GM12878 (cell line): ENCODE measurements around the gene PAPLN. TPM values are rescaled to one million over a fixed set of nuclear protein-coding genes. Genes with fewer than 3 reads are reported as not detected.

Experiments
- ATAC-seq: fragments of 200-7000 bp; cut with Tn5 transposase; 3 replicates; pipeline ENCODE4 v1.9.1; 2020; ENCODE audit warnings: mild to moderate bottlenecking, moderate library complexity
- BruUV-seq: library from RNA; stranded (reverse); fragments of 400-500 nt; replicated peaks from 2 replicates; lab custom pipeline; 2021; lab: Mats Ljungman, UMichigan
- CTCF ChIA-PET: fragments of 300-600 bp; sonication (Branson Sonifier 250); formaldehyde crosslinking; extraction: SDS; loops from one replicate; lab custom pipeline; 2021; ENCODE audit warnings: inconsistent platforms; lab: Yijun Ruan, JAX
- POLR2A ChIA-PET: fragments of 350-600 bp; formaldehyde crosslinking; extraction: SDS; loops from one replicate; lab custom pipeline; 2021; ENCODE audit warnings: inconsistent platforms; lab: Charles Lee
- RAD21 ChIA-PET: fragments of 300-600 bp; sonication (Branson Sonifier 250); formaldehyde crosslinking; loops from one replicate; lab custom pipeline; 2023; ENCODE audit warnings: antibody characterized with exemption; ENCODE audit not compliant: unreplicated experiment; lab: Charles Lee
- SMC1A ChIA-PET: fragments of 300-600 bp; sonication (Branson Sonifier 250); formaldehyde crosslinking; loops from one replicate; lab custom pipeline; 2023; ENCODE audit not compliant: unreplicated experiment, uncharacterized antibody; lab: Charles Lee
- DNase-seq: peaks from one replicate; pipeline ENCODE4 v3.0.0-alpha.2; 2011; ENCODE audit warnings: low read depth, low spot score
- FAIRE-seq: peaks from 3 replicates; lab custom pipeline; 2011; peaks lifted over from hg19 to GRCh38; lab: Jason Lieb, UNC
- H2AFZ ChIP-seq: 2 replicates; pipeline ENCODE4 v1.6.0; 2011; ENCODE audit warnings: low read depth, low read length, control low read depth; ENCODE audit not compliant: control insufficient read depth
- H3K27ac ChIP-seq: 2 replicates; pipeline ENCODE4 v1.5.1; 2011; ENCODE audit warnings: control low read depth; ENCODE audit not compliant: control insufficient read depth, insufficient read depth
- H3K27me3 ChIP-seq, 2 experiments: replicated peaks in 1 of 2; 2 replicates each; pipeline versions ENCODE4 v1.6.0 to v1.6.1; 2011; ENCODE audit warnings: low read length in 1 of 2; ENCODE audit not compliant: control insufficient read depth in 2 of 2, insufficient read depth in 2 of 2
- H3K36me3 ChIP-seq, 2 experiments: 2 replicates each; pipeline ENCODE4 v1.5.1; 2011; ENCODE audit warnings: low read length in 1 of 2; ENCODE audit not compliant: control insufficient read depth in 2 of 2, insufficient read depth in 2 of 2
- H3K4me1 ChIP-seq: 2 replicates; pipeline ENCODE4 v1.6.1; 2011; ENCODE audit warnings: mild to moderate bottlenecking, low read length, moderate library complexity, mixed read lengths; ENCODE audit not compliant: control insufficient read depth, insufficient read depth
- H3K4me2 ChIP-seq: 2 replicates; pipeline ENCODE4 v1.6.0; 2011; ENCODE audit warnings: control low read depth; ENCODE audit not compliant: control insufficient read depth, insufficient read depth
- H3K4me3 ChIP-seq: fragments of 200-600 bp; sonication (generic); 2 replicates; pipeline ENCODE4 v1.5.1; 2016
- H3K79me2 ChIP-seq: 2 replicates; pipeline ENCODE4 v1.6.0; 2011; ENCODE audit warnings: low read length; ENCODE audit not compliant: control insufficient read depth, insufficient read depth
- H3K9ac ChIP-seq: 2 replicates; pipeline ENCODE4 v1.8.0; 2011; ENCODE audit warnings: low read length, control low read depth, mixed read lengths; ENCODE audit not compliant: control insufficient read depth, insufficient read depth
- H3K9me3 ChIP-seq: replicated peaks from 3 replicates; pipeline ENCODE4 v1.5.1; 2011; ENCODE audit warnings: mild to moderate bottlenecking, low read length; ENCODE audit not compliant: control insufficient read depth, insufficient read depth
- H4K20me1 ChIP-seq: 2 replicates; pipeline ENCODE4 v1.6.0; 2011; ENCODE audit not compliant: control insufficient read depth, insufficient read depth
- IRF5 ChIP-seq: fragments of 450-650 bp; IDR thresholded peaks from 2 replicates; pipeline ENCODE4 v1.6.1; 2017; ENCODE audit warnings: borderline replicate concordance
- PML ChIP-seq: IDR thresholded peaks from 2 replicates; pipeline ENCODE4 v1.6.1; 2012; ENCODE audit warnings: low read length, inconsistent platforms
- SIN3A ChIP-seq: IDR thresholded peaks from 2 replicates; pipeline ENCODE4 v1.6.1; 2012; ENCODE audit warnings: low read depth, low read length, improper control_type of control experiment
- WGBS: methylation state at CpG from one replicate; pipeline ENCODE4 v1.1.6; 2016; ENCODE audit warnings: low lambda C conversion rate; ENCODE audit not compliant: insufficient replicate concordance, insufficient coverage; ENCODE audit errors: missing lambda C conversion rate; 5-methylcytosine and 5-hydroxymethylcytosine counted together
- in situ Hi-C: fragments of 300-500 bp; cut with MboI; formaldehyde crosslinking; loops from 9 replicates; pipeline ENCODE4 v1.14.3; 2018; ENCODE audit warnings: mixed read lengths
- intact Hi-C: fragments of 100-400 bp; cut with micrococcal nuclease; formaldehyde crosslinking; loops from one replicate; pipeline ENCODE4 v1.14.2; 2022; ENCODE audit not compliant: unreplicated experiment
- polyA plus RNA-seq, 11 experiments: library from polyadenylated mRNA; depleted of rRNA in 4 of 11; unstranded in 6 of 11; stranded (reverse) in 5 of 11; fragments of >200 nt; fragmentation: Nextera tagmentation in 4 of 11; fragmentation: Illumina TruSeq in 1 of 11; extraction: Ambion mirVana in 4 of 11; extraction: Trizol in 1 of 11; gene quantifications; 1 replicate in 1 of 11; 2 replicates in 10 of 11; pipeline versions ENCODE4 v1.2.1 to v1.2.3, GENCODE V29; 2011 to 2016; ENCODE audit warnings: inconsistent platforms in 2 of 11, missing spikeins in 2 of 11, low read depth in 1 of 11
- total RNA-seq, 4 experiments: library from RNA; depleted of rRNA in 3 of 4; stranded (reverse); fragments of >200 nt in 3 of 4; fragmentation: Illumina TruSeq in 1 of 4; extraction: Trizol in 1 of 4; gene quantifications; 2 replicates each; pipeline versions ENCODE4 v1.2.1 to v1.2.3, GENCODE V29; 2013 to 2021

Gene PAPLN
- total and polyA plus RNA-seq, 10 of the 15 experiments (the other 5 are each of a cell fraction or from before 2014, with no cell fraction given), result 1.8 to 19.8 (median 7.4) TPM

DNA sequence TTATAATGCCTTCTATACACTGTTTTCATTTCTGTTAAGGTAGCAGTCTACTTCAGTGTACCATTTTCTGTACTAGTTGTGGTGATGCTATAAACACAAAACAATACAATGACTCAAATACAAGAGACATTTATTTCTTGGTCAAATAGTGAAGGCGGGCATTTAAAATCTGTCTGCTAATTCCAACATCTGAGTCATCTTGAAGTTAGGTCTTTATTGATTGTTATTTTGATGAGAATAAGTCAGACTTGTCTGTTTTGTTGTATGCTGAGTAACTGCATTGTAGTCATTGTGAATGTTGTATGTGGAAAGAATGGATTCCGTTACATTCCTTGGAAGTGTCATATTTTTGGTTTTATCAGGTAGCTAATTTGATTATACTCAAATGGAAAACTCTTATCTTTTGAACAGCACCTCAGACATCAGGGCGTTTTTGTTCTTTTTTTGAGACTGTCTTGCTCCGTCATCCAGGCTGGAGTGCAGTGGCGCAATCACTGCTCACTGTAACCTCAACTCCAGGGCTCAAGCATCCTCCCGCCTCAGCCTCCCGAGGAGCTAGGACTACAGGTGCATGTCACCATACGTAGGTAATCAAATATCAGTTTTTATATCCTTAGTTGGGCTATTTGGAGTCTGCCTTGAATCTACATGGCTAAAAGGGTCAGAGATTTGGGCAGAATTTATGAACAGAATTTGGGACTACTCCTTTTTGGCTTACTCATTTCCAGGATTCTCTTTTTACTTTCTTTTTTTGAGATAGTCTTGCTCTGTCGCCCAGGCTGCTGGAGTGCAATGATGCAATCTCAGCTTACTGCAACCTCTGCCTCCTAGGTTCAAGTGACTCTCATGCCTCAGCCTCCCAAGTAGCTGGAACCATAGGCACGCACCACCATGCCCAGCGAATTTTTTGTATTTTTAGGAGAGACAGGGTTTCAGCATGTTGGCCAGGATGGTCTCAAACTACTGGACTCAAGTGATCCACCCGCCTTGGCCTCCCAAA lies 56.8 kb downstream of the PAPLN start:
- ChIA-PET CTCF (interaction anchor here (0.6 to 3.6 kb wide), 33 partner anchors 10 to 598 kb away, joined by 3 to 252 read pairs (median 7); partner anchors contain the start of genes ACOT2 and NUMB), POLR2A (interaction anchor here (0.6 to 2.7 kb wide), 14 partner anchors 22 to 342 kb away, joined by 3 to 23 read pairs (median 4); partner anchors contain the start of gene NUMB), RAD21 (interaction anchor here (0.7 to 12.0 kb wide), 26 partner anchors 10 to 775 kb away, joined by 3 to 591 read pairs (median 6); partner anchors contain the start of genes NUMB and PAPLN), SMC1A (interaction anchor here (0.5 to 3.7 kb wide), 31 partner anchors 7 to 206 kb away, joined by 3 to 311 read pairs (median 7); partner anchors contain the start of gene NUMB)
- Histone ChIP-seq H4K20me1 (no peaks in the 10 kb centered on the region), H3K27me3 (no peaks in the 10 kb centered on the region), H3K9ac (no peak overlapping the region), H3K4me2 (no peak overlapping the region), H3K36me3 (no peaks in the 10 kb centered on the region; a peak in 1 of 4 replicates), H3K4me1 (peaks cover 34% of the 10 kb centered on the region), H3K79me2 (no peaks in the 10 kb centered on the region), H3K9me3 (no peaks in the 10 kb centered on the region), H3K27ac (no peak overlapping the region), H2AFZ (no peak overlapping the region), H3K4me3 (no peak overlapping the region)
- WGBS, result 92% methylated on average over 12 of the region's 12 CpGs
- intact Hi-C loops, result loop anchor here (5.0 to 10.0 kb wide), 2 partner anchors 47 to 121 kb away; no protein-coding TSS in a partner anchor
- BruUV-seq, result no TSS peak
- ATAC-seq (no peak), FAIRE-seq (no peak), DNase-seq (no peak)
- in situ Hi-C loops, result loop anchor here (5.0 kb wide), 1 partner anchor 173 kb away; no protein-coding TSS in a partner anchor
- no peak for TF ChIP-seq SIN3A
- TF ChIP-seq PML, result no peak
- TF ChIP-seq IRF5, result no peak
